ENCODE data around the gene THEM4.

The THEM4 gene

DNA sequence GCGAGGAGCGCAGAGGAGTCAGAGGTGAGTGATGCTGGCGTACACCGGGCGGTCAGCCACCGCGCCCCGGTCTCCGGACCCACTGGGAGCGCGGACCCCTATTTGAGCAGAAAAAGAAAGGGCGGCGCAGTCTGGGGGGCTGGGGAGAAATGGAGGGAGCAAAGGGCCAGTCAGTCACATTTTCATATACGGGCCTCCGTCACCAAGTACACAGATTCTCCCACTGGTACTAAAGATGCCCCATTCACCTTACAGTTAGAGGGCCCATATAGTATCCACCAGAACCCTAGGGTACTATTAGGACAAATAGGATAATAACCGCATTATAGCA, 70.3 kb downstream of the THEM4 start:
- no peak for DNase-seq (ENCODE audit: low read depth in 3 of 3, low spot score in 1 of 3)

DNA sequence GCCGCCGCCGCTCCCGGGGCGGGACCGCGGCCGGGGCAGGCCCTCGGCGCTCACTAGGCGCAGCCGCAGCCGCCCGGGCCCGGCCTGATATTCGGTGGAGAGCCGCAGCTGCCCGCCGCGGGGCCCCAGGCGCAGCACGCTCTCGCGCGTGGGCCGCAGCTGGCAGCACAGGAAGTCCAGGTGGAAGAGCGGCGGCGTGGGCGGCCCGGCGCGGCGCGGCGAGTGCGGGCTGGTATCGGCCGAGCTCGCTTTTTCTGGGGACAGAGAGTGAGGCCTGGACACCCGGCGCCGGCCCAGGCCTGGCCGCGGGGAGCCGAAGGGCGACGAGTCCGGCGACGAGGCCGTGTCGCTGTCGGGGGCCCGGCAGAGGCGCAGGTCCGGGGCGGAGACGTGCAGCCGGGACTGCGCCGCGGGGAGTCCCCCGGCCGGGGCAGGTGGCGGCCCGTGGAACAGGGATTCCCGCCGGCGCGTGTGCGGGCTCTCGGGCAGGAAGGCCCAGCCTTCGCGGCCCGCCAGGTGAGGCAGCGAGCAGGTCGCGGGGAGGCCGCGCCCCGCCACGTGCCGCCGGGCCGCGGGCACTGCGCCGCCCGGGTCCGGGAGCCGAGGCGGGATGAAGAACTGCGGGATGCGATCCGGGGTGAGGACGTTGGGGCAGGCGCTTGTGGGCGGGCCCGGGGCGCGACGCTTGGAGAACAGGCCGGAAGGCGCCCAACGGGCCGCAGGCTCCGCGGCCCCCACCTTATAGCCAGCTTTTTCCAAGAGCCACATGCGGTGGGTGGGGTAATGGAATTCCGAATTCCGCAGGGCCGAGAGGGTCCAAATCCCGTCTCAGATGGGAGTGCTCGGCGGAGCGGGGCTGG, 70.9 kb downstream of the THEM4 start:
- DNase-seq (ENCODE audit: low read depth in 3 of 3, low spot score in 1 of 3), result no peak

DNA sequence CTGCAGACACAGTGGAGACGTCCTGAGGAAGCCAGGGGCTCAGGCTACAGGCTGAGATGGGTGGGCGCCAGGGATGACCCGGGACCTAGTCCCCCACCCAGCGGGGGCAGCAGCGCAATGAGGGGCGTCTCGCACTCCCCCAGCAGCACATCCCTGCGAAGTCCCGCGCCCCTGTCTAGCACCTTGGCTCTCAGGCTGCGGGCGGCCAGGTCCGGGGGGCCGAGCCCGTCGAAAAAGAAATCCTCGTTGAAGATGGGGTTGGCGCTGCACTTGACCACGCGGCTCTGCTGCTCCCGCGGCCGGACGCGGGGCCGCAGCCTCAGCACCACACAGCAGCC, 71.5 kb downstream of the THEM4 start:
- no peak for DNase-seq (ENCODE audit: low read depth in 3 of 3, low spot score in 1 of 3)

DNA sequence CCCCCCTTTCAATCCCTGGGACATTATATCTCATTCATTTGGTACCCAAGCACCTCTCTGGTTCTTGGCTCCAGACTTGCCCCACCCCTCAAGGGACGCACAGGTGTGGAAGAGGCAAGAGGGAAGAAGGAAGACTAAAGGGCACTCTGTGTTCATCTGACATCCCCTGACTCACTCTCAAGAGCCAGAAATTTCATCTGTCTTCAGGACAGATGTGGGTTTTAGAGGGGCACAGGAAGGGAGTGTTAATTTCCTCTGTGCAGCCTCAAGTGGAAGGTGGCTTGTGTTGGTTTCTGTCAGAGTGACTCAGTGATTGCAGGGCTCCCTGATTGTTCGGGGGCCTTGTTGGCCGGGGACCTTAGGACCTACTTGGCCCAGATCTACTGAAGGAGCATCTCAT, 72.1 kb downstream of the THEM4 start:
- DNase-seq (ENCODE audit: low read depth in 3 of 3, low spot score in 1 of 3), result no peak

DNA sequence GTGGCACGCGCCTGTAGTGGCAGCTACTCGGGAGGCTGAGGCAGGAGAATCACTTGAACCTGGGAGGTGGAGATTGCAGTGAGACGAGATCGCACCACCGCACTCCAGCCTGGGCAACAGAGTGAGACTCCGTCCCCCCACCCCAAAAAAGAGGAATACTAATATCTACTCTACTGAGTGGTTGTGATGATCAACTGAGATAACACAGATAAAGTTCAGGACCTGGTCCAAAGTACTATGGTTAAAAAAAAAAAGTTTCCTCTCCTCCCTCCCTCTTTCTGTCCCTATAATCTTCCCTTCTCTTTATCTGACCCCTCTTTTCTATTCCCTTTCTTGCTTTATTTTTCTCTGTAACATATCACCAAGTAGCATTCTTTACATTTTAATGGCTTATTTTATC, 73.7 kb downstream of the THEM4 start:
- no peak for DNase-seq (ENCODE audit: low read depth in 3 of 3, low spot score in 1 of 3)

- no peak for DNase-seq (ENCODE audit: low read depth in 3 of 3, low spot score in 1 of 3)
Measured at GRCh38 chr1:151834239-151834638, 75.1 kb downstream of the THEM4 start.

GRCh38 chr1:151833172-151833900, 76.0 kb downstream of the THEM4 start:
- DNase-seq (ENCODE audit: low read depth in 3 of 3, low spot score in 1 of 3), result no peak

DNA sequence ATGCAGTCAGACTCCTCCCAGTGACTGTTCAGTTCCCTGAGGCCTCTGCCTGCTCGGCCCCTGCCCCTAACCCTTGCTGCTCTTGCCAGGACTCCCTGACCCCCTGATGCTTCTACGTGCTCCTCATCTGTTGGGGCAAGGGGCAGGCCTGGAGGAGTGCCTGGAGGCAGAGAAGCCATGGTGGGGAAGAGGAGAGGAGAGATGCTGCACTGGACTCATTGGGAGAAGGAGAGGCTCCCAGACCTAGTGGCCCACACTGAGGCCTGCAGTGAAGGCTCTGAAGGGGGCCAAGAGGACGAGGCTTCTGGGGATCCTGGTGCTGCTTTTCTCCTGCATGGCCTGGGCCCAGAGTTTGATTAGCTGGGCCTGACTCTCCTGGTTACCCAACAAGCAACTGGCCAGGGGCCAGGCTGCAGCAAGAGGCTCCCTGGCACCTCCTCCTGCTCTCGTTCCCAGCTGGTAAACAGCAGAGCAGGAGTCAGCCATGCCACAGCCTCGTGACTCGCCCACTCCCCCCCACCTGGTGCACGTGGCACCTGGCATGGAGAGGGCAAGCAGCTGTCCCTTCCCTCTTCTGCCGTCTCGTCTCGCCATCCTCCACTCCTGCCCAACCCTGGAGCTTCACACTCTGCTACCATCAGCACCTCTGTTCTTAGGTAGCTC, 76.9 kb downstream of the THEM4 start:
- no peak for DNase-seq (ENCODE audit: low read depth in 3 of 3, low spot score in 1 of 3)

DNA sequence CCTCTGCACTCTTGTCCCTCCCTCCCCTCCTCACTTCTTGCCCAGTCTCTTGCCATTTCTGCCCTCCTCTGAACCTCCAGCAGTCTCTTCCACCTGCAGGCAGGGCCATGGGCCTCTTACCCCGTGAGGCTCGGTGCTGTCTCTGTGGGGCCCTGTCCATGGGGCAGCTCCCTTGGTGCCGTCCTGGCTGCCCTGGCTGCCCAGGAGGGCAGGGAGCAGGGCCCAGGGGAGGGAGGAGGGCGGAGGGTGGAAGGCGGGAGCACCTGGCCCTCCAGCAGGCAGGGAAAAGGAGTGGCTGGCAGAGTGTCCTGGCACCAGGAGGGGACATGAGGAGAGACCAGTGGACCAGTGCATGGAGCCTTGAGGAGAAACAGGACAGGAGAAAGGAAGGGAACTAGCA, 77.7 kb downstream of the THEM4 start, which contains the start of gene RORC:
Gene RORC (minus strand): TSS at position 198 of the 400 bp plus-strand sequence. CDS start 38 bp downstream, at position 160.
- DNase-seq (ENCODE audit: low read depth in 3 of 3, low spot score in 1 of 3), result no peak

GRCh38 chr1:151831256-151831591, 78.1 kb downstream of the THEM4 start:
- DNase-seq (ENCODE audit: low read depth in 3 of 3, low spot score in 1 of 3), result no peak

GRCh38 chr1:151830055-151830454, 79.3 kb downstream of the THEM4 start:
- no peak for DNase-seq (ENCODE audit: low read depth in 3 of 3, low spot score in 1 of 3)

DNA sequence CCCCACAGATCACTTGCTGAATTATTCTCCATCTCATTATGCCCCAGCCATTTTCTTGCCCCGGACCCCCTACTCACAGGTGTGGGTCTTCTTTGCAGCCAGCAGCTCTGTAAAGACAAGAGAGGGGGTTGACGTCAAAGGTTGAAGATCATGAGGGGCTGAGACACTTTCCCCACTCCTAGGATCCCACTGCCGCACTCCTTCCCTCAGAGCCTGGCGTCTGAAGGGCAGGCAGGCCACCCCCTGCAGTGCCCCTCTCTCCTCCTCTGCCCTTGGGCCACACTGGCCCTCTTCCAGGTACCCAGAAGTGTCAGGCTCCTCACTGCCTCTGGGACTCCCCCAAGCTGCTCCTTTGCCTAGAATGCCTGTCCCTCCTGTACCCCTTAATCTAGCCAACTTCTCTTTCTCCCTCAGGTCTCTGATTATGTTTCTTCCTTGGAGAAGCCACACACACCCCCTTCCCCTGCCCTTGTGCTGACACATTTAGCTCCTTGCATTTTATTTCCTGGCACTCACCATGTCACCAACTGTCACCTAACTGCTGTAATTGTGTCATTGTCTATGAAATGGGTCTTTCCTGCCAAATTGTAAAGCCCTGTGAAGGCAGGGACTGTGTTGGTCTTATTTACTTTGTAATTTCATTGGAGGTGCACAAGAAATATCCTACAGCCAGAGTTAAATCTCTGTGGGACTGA, 79.8 kb downstream of the THEM4 start:
- DNase-seq (ENCODE audit: low read depth in 3 of 3, low spot score in 1 of 3), result no peak

GRCh38 chr1:151828921-151829320, 80.4 kb downstream of the THEM4 start:
- DNase-seq (ENCODE audit: low read depth in 3 of 3, low spot score in 1 of 3), result no peak

DNA sequence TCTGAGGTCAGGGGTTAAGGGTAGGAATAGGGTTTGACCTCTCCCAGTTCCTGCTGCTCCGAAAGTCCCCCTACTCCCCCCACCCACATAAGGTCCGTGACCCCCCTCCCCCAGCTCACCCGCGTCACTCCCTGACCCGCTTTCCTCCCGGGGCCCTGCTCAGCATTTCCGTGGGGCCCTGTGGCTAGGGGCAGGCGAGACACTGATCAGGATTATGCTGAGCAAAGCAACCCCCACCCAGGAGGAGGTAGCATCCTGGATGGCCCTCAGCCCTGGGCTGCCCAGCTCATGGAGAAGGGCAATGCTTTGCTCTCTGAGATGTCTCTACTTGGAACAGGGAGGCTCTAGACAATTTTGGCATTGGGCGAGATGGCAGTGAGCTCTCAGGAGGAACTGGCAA, 81.5 kb downstream of the THEM4 start:
- DNase-seq (ENCODE audit: low read depth in 3 of 3, low spot score in 1 of 3), result no peak

DNA sequence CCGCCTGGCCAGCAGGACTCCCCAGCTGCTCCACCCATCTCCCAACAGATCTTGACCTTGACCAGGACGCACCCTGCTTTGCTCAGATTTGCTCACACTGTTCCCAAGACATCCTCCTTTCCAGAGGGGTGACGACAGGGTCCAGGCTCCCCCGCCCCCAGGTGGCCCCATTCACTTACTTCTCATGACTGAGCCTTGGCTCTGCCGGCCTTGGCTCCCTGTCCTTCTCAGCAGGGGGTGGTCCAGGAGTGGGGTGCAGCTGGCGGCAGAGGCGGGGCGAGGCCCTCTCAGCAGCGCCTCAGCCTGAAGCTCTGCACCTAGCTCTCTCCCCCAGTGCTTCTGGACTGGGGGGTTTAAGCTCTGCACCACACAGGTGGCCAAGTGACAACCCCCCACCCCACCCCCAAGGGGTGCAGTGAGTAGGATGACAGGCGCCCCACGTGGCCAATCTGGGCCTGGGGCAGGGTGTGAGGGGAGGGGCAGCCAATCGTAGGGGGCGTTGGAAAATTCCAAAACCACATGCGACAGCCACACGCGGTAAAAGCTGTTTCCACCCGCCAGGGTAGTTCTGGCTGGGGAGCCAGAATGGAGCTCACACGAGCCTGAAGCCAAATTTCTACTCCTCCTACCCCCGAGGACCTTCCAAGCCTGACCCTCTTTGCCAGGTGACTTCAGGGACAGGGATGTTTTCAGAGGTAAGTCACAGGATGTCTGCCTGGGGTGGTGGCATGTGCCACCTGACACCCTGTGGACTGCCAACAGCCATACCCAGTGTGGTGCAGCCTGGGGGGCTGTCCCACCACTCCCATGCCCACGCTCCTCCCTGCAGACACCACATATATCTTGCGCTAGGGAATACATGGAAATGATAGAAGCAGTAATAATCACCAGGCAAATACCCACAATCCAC, 83.3 kb downstream of the THEM4 start:
- DNase-seq (ENCODE audit: low read depth in 3 of 3, low spot score in 1 of 3), result no peak

GRCh38 chr1:151825204-151825603, 84.1 kb downstream of the THEM4 start:
- no peak for DNase-seq (ENCODE audit: low read depth in 3 of 3, low spot score in 1 of 3)
